ENCODE measurements around the gene TNRC6C.

DNA sequence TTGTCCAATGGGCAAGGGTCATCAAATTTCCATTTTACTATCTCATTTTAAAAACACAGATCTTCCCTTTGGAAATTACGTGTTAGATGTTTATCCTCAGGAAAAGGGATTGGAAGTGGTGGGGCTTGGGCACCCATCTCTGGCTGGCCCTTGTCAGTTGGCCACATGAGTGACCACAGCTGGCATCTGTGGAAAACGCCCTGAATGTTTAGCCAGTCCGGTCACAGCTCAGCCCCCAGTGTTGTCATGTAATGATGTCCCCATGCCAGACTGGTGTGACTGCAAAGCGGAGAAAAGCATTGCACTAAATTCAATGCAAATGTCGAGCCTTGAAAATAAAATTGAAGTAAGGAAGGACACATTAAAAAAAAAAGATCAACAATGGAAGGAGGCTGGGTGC, 117.0 kb downstream of the TNRC6C start:
- no peak for TF ChIP-seq POLR2AphosphoS5 (IDR thresholded peaks at IDR 0.05)
- TF ChIP-seq, protein P1, sequence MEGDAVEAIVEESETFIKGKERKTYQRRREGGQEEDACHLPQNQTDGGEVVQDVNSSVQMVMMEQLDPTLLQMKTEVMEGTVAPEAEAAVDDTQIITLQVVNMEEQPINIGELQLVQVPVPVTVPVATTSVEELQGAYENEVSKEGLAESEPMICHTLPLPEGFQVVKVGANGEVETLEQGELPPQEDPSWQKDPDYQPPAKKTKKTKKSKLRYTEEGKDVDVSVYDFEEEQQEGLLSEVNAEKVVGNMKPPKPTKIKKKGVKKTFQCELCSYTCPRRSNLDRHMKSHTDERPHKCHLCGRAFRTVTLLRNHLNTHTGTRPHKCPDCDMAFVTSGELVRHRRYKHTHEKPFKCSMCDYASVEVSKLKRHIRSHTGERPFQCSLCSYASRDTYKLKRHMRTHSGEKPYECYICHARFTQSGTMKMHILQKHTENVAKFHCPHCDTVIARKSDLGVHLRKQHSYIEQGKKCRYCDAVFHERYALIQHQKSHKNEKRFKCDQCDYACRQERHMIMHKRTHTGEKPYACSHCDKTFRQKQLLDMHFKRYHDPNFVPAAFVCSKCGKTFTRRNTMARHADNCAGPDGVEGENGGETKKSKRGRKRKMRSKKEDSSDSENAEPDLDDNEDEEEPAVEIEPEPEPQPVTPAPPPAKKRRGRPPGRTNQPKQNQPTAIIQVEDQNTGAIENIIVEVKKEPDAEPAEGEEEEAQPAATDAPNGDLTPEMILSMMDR (IDR thresholded peaks at IDR 0.05) = no peak

Measured in breast epithelium (tissue), 3 donors.